CD14-positive monocyte (primary cell): ENCODE data around the gene EXOSC2. TPM values are rescaled to one million over a fixed set of nuclear protein-coding genes. Genes with fewer than 3 reads are reported as not detected.

Experiments
- DNase-seq, 3 donors: peaks; one replicate each; pipeline ENCODE4 v3.0.0-alpha.2; 2011 to 2022
- H2AFZ ChIP-seq: 2 replicates; pipeline ENCODE4 v1.6.0; 2012; ENCODE audit warnings: mild to moderate bottlenecking, low read depth, low read length, inconsistent platforms; ENCODE audit not compliant: insufficient read depth, poor library complexity, severe bottlenecking
- H3K27ac ChIP-seq, 2 donors: 1 replicate in 1 of 2; 2 replicates in 1 of 2; pipeline ENCODE4 v1.5.1; 2012 to 2013; ENCODE audit warnings: low read length in 2 of 2, control low read depth in 1 of 2, inconsistent platforms in 1 of 2, low read depth in 1 of 2, mild to moderate bottlenecking in 1 of 2
- H3K27me3 ChIP-seq, 2 donors: one replicate each; pipeline versions ENCODE4 v1.6.0 to v1.6.1; 2011 to 2013; ENCODE audit warnings: low read length in 2 of 2; ENCODE audit not compliant: control insufficient read depth in 2 of 2, insufficient read depth in 2 of 2
- H3K36me3 ChIP-seq, 2 donors: replicated peaks in 1 of 2; 1 replicate in 1 of 2; 2 replicates in 1 of 2; pipeline versions ENCODE4 v1.5.1 to v1.6.1; 2012 to 2013; ENCODE audit warnings: low read length in 2 of 2, control low read depth in 1 of 2, inconsistent platforms in 1 of 2, mild to moderate bottlenecking in 1 of 2; ENCODE audit not compliant: insufficient read depth in 2 of 2, control insufficient read depth in 1 of 2
- H3K4me1 ChIP-seq, 2 donors: 1 replicate in 1 of 2; 2 replicates in 1 of 2; pipeline versions ENCODE4 v1.5.1 to v1.6.1; 2012 to 2013; ENCODE audit warnings: low read length in 2 of 2, control low read depth in 1 of 2, inconsistent platforms in 1 of 2, mild to moderate bottlenecking in 1 of 2, moderate library complexity in 1 of 2; ENCODE audit not compliant: insufficient read depth in 2 of 2, control insufficient read depth in 1 of 2
- H3K4me2 ChIP-seq: replicated peaks from 2 replicates; pipeline ENCODE3; 2012; ENCODE audit warnings: low read length, moderate library complexity, mild to moderate bottlenecking; ENCODE audit not compliant: poor library complexity, severe bottlenecking; ENCODE audit errors: extremely low read depth
- H3K4me3 ChIP-seq, 3 experiments: fragments of 200-600 bp in 1 of 3; sonication (generic) in 1 of 3; replicated peaks in 1 of 3; 1 replicate in 2 of 3; 2 replicates in 1 of 3; pipeline ENCODE4 v1.5.1; 2011 to 2013; ENCODE audit warnings: low read length in 3 of 3, mild to moderate bottlenecking in 3 of 3, control low read depth in 2 of 3, low read depth in 2 of 3, inconsistent platforms in 1 of 3, moderate library complexity in 1 of 3
- H3K79me2 ChIP-seq: 2 replicates; pipeline ENCODE4 v1.6.0; 2012; ENCODE audit warnings: mild to moderate bottlenecking, control low read depth, inconsistent platforms, low read length, moderate library complexity; ENCODE audit not compliant: insufficient read depth
- H3K9ac ChIP-seq: 2 replicates; pipeline ENCODE4 v1.6.0; 2017; ENCODE audit warnings: low read length, mild to moderate bottlenecking; ENCODE audit not compliant: insufficient read depth, poor library complexity, severe bottlenecking
- H3K9me3 ChIP-seq, 2 donors: replicated peaks in 1 of 2; 1 replicate in 1 of 2; 2 replicates in 1 of 2; pipeline versions ENCODE4 v1.5.1 to v1.6.1; 2012 to 2013; ENCODE audit warnings: low read length in 2 of 2, control low read depth in 1 of 2; ENCODE audit not compliant: control insufficient read depth in 1 of 2, insufficient read depth in 1 of 2
- H4K20me1 ChIP-seq: 2 replicates; pipeline ENCODE4 v1.6.0; 2012; ENCODE audit warnings: mild to moderate bottlenecking, low read length, control low read depth, moderate library complexity; ENCODE audit not compliant: insufficient read depth
- H3K27ac Mint-ChIP-seq, 7 donors: one replicate each; pipeline ENCODE4 v1.8.0; 2020; ENCODE audit warnings: mild to moderate bottlenecking in 7 of 7, mixed read lengths in 7 of 7, moderate library complexity in 6 of 7, inconsistent platforms in 2 of 7
- H3K27me3 Mint-ChIP-seq, 3 donors: one replicate each; pipeline ENCODE4 v1.8.0; 2021 to 2022; ENCODE audit warnings: low read depth in 3 of 3, mild to moderate bottlenecking in 3 of 3, mixed read lengths in 3 of 3, moderate library complexity in 3 of 3, inconsistent platforms in 1 of 3
- H3K36me3 Mint-ChIP-seq, 2 donors: one replicate each; pipeline ENCODE4 v1.8.0; 2020; ENCODE audit warnings: mixed read lengths in 2 of 2, inconsistent platforms in 1 of 2, mild to moderate bottlenecking in 1 of 2
- H3K4me1 Mint-ChIP-seq: one replicate; pipeline ENCODE4 v1.8.0; 2020; ENCODE audit warnings: mild to moderate bottlenecking, mixed read lengths
- H3K4me3 Mint-ChIP-seq, 2 donors: one replicate each; pipeline ENCODE4 v1.8.0; 2020; ENCODE audit warnings: mild to moderate bottlenecking in 2 of 2, mixed read lengths in 2 of 2, moderate library complexity in 1 of 2
- H3K9me3 Mint-ChIP-seq, 7 donors: one replicate each; pipeline ENCODE4 v1.8.0; 2020 to 2022; ENCODE audit warnings: mixed read lengths in 7 of 7, mild to moderate bottlenecking in 6 of 7, moderate library complexity in 6 of 7, inconsistent platforms in 2 of 7
- CTCF ChIP-seq: fragments of 200-600 bp; IDR thresholded peaks from one replicate; pipeline ENCODE4 v1.8.0; 2022; ENCODE audit warnings: antibody characterized with exemption, mild to moderate bottlenecking
- WGBS: methylation state at CpG from one replicate; pipeline ENCODE4 v1.1.5; 2013; ENCODE audit warnings: missing lambda C conversion rate; ENCODE audit not compliant: insufficient coverage; 5-methylcytosine and 5-hydroxymethylcytosine counted together
- intact Hi-C, 2 donors: fragments of 100-400 bp; cut with micrococcal nuclease; formaldehyde crosslinking; loops; one replicate each; pipeline versions ENCODE4 v1.15.0 to v1.15.1; 2023
- polyA plus RNA-seq, 3 donors: library from polyadenylated mRNA; depleted of rRNA in 1 of 3; unstranded in 2 of 3; stranded (reverse) in 1 of 3; fragments of 300-500 nt in 2 of 3; fragments of >200 nt in 1 of 3; fragmentation: Illumina TruSeq in 2 of 3; gene quantifications; 1 replicate in 2 of 3; 2 replicates in 1 of 3; pipeline ENCODE4 v1.2.3, GENCODE V29; 2012 to 2021

Gene EXOSC2
- polyA plus RNA-seq, 3 donors, result 10.2 to 15.8 (median 11.2) TPM

GRCh38 chr9:130661451-130662098 lies 32.0 kb upstream of the EXOSC2 start:
- H3K4me2 ChIP-seq, result no peak overlapping the region
- peaks cover 66 to 95% of the 10 kb centered on the region in 2 donors for H3K27me3 ChIP-seq
- peaks cover 3 to 5% of the 10 kb centered on the region in 2 donors for H3K4me1 ChIP-seq
- WGBS, result 6% methylated on average over 40 of the region's 47 CpGs
- intact Hi-C loops, result no loop called here
- Mint-ChIP-seq H3K36me3 (peaks cover 2 to 4% of the 10 kb centered on the region in 2 donors), H3K4me3 (peak overlapping the region in 1 of 2 donors; percentile 68), H3K27me3 (peaks cover 85 to 98% (median 90%) of the 10 kb centered on the region in 3 donors), H3K9me3 (peaks cover 0 to 26% (median 7%) of the 10 kb centered on the region in 7 donors), H3K4me1 (peaks cover 9% of the 10 kb centered on the region), H3K27ac (no peak overlapping the region)
- H3K36me3 ChIP-seq, result no peaks in the 10 kb centered on the region
- H2AFZ ChIP-seq, result no peak overlapping the region
- no peak overlapping the region for H3K9ac ChIP-seq
- no peaks in the 10 kb centered on the region for H3K79me2 ChIP-seq
- H4K20me1 ChIP-seq, result no peaks in the 10 kb centered on the region
- no peak overlapping the region for H3K27ac ChIP-seq
- no peak for TF ChIP-seq CTCF
- peaks cover 0 to 31% of the 10 kb centered on the region in 2 donors for H3K9me3 ChIP-seq
- no peak overlapping the region for H3K4me3 ChIP-seq
- no peak for DNase-seq

GRCh38 chr9:130662099-130662969 lies 31.2 kb upstream of the EXOSC2 start:
- no peak for DNase-seq
- H3K4me2 ChIP-seq, result no peak overlapping the region
- H3K36me3 Mint-ChIP-seq, result peaks cover 2 to 4% of the 10 kb centered on the region in 2 donors
- no peaks in the 10 kb centered on the region for H3K36me3 ChIP-seq
- peaks cover 9% of the 10 kb centered on the region for H3K4me1 Mint-ChIP-seq
- WGBS, result 9% methylated on average over 48 of the region's 49 CpGs
- H3K9ac ChIP-seq, result no peak overlapping the region
- no peak for TF ChIP-seq CTCF
- peaks cover 3 to 5% of the 10 kb centered on the region in 2 donors for H3K4me1 ChIP-seq
- H3K27ac ChIP-seq, result no peak overlapping the region
- no peak overlapping the region for H3K27ac Mint-ChIP-seq
- no peaks in the 10 kb centered on the region for H3K79me2 ChIP-seq
- peaks cover 64 to 95% of the 10 kb centered on the region in 2 donors for H3K27me3 ChIP-seq
- H4K20me1 ChIP-seq, result no peaks in the 10 kb centered on the region
- peak overlapping the region in 1 of 2 donors; percentile 80 for H3K4me3 Mint-ChIP-seq
- peaks cover 87 to 98% (median 90%) of the 10 kb centered on the region in 3 donors for H3K27me3 Mint-ChIP-seq
- no peak overlapping the region for H3K4me3 ChIP-seq
- H2AFZ ChIP-seq, result no peak overlapping the region
- H3K9me3 Mint-ChIP-seq, result peaks cover 0 to 26% (median 7%) of the 10 kb centered on the region in 7 donors
- intact Hi-C loops, result no loop called here
- peaks cover 0 to 26% of the 10 kb centered on the region in 2 donors for H3K9me3 ChIP-seq
